GM21515 (cell line): ENCODE results near the gene ACVR1B.
A peak's percentile ranks its signal among the peaks of the same experiment; 100 is the strongest.

Source experiments
- ATAC-seq: cut with Tn5 transposase; IDR thresholded peaks from one replicate; pipeline ENCODE4 v1.9.1; 2021; ENCODE audit not compliant: unreplicated experiment

The ACVR1B gene

GRCh38 chr12:52020539-52021336 lies 69.2 kb downstream of the ACVR1B start:
- ATAC-seq = no peak

GRCh38 chr12:52022841-52023181 lies 71.3 kb downstream of the ACVR1B start:
- no peak for ATAC-seq

DNA sequence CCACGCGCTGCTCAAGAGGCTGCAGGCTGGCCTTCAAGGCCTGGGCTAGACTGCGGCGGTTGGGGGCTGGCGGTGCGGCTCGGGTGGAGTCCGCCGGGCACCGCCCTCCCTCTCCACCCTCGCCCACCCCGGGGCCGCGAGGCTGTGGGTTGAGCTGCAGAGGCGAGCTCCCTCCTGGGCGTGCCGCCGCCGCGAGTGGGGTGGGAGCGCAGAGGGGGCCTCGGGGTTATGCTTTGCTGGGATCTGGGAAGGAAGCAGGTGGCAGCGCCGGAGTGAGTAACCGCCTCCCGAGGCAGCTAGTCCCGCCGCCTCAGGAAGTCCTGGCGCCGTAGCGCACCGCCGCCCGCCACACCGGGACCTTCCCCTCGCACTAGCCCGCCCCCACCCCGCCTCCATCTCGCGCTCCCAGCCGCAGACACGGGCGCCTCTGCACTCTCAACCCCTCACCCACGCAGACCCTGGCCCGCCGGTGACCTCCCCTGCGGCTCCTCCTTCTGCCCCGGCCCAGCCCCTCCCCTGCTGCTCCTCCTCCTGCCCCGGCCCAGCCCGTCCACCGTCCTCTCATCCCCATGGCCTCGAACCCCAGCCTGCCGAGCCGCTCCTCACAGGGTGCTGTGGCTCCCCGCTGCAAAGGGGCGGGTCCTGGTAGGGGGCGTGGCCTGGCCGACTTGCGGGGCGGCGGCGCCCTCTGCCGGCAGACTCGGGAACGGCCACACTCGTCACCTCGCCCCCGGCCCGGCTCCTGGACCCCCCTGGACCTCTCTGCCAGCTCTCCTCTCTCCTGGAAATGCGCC lies 71.9 kb downstream of the ACVR1B start:
- no peak for ATAC-seq

DNA sequence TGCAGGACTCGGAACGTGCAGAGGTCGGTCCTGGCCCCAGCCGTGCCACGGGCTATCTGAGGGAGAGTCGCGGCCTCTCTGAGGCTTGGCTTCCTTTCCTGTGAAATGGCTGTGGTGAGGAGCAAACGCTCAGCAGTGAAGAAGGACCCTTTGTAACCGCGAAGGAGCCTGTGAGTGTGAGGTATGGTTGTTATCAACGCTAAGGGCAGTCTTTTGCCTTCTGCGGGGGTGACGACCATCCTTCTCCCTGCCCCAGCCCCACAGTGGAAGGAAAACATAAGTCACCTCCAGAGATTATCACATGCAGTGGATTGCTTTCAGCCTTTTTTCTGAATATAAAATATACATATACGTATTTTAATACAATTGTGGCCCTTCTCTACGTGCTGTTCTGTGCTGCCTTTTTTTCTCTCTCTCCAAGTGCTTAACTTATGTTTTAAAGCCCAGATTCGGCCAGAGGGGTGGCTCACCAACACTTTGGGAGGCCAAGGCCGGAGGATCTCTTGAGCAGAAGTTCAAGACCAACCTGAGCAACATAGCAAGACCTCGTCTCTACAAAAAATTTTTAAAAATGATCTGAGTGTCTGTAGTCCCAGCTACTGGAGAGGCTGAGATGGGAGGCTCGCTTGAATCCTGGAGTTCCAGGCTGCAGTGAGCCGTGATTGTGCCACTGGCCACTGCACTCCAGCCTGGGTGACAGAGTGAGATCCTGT lies 72.6 kb downstream of the ACVR1B start:
- ATAC-seq = no peak

DNA sequence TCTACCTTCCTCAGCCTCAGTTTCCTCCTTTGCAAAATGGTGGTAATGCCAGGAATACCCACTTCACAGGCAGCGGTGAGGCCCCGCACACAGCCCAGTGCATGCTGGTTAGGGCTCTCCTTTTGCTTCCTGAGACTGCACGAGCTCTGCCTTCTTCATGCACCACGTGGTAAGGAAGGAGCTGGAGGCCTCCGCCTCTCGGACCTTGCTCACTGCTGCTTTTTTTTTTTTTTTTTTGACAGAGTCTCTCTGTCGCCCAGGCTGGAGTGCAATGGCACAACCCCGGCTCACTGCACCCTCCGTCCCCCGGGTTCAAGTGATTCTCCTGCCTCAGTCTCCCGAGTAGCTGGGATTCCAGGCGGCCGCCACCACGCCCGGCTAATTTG lies 73.3 kb downstream of the ACVR1B start:
- no peak for ATAC-seq

- ATAC-seq = no peak
These were observed 74.8 kb downstream of the ACVR1B start for GRCh38 chr12:52026263-52026662.

DNA sequence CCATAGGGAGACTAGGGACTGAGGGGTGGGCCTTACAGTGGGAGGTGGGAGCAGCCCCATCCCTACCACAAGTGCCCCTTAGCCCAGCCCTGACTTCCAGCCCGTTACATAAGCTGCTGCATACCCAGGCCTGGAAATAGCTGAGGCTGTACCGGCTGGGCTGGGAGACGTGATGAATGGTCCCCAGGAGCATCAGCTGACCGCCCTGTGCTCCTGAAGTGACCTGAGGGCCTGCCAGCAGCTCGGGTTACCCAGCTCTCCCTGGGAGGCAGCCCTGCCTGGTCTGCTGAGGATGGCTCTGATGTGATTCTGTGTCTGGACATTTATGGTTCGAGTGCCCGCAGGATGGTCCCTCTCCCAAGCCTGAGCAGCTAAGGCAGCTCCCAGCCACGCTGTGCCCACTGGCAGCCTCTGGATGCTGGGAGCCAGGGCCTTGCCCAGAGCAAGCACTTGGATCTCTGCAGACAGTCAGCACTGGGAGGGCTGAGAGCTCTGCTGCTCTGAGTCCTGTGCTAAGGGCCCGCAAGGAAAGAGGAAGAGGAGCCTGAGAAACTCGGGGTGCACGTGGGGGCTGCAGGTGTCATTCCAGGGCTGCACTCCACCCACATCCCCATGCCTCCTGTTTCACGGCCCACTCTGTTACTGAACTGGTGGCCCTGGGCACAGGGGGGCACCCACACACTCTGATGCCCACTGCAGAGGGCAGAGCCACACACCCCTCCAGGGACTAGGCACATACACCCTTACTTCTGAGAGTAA lies 75.8 kb downstream of the ACVR1B start:
- ATAC-seq = no peak

DNA sequence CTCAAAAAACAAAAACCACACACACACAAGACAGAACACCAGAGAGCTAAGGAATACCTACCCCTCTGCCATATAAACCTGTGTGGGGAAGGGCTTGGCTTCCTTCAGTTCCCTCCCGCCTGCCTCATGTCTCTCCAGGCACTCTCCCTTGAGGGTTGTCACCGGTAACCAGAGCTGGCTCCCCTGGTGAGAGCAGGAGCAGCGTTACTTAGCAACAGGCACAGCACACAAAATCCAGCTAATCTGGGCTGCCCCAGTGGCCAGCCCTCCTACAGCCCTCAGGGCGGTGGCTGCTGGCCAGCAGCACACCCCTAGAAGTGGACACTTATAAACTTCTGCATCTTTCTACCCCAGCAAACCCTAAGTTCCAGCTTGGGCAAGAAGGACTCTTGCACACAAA lies 78.2 kb downstream of the ACVR1B start:
- no peak for ATAC-seq

- no peak for ATAC-seq
These were observed 80.9 kb downstream of the ACVR1B start for GRCh38 chr12:52032446-52032803.

DNA sequence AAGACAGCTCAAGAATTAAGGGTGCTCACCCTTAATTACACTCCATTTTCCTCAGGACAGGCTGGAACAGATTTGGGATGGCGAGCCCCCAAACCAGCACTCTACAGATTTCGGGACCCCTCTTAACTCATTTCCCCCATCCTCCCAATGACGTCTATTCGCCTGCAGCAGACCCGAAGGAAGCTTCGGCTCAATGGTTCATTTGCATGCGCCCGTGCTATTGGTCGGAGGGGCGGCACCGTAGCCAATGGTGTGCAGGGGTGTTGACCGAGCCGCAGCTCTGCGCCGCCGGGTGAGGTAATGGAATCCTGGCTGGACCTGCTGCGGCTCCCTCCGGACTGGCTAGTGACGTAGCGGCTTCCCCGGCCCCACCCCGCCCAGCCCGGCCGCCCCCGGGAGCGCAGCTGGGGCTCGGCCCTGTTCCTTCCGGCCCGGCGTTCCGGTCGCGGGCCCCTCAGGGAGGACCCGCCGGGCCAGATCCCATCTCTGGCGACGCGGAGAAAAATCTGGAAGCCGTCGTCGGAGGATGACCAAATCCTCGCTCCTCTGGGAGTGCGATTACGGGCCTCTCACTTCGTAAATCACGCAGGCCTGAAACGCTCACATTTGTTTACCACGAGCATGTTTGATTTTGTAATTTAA lies 81.4 kb downstream of the ACVR1B start:
- ATAC-seq = peak; percentile 87

DNA sequence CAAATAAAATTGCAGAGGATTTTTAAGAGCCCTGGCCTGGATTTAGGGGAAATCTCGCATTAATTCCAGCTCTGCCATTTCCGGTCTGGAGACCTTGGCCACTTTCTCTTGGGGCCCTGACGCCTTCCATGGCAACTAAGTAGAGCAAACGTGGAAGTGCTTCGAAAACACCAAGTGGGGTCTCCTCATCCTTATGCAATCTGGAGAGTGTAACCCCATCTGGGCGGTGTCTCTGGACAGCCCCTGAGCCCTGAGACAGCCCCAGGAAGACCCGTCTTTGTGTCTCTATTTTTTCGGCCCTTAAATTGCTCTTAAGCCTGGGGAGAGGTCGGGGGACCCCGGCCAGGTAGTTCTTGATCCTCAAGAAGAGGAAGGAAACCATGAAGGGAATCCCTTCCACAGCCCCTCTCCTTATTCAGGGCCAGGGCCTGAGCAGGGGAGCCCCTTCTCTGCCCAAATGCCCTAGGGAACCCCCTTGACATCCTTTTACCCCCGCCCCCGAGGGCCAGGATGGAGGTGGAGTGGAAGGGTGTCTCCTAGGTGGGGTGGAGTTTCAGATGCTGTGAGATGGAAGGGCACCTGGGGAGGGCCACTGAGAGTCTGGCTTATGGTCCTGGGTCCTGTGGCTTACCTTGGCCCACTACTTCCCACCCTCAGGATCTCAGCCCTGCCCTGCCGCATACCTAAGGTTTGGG lies 82.1 kb downstream of the ACVR1B start:
- ATAC-seq = no peak

DNA sequence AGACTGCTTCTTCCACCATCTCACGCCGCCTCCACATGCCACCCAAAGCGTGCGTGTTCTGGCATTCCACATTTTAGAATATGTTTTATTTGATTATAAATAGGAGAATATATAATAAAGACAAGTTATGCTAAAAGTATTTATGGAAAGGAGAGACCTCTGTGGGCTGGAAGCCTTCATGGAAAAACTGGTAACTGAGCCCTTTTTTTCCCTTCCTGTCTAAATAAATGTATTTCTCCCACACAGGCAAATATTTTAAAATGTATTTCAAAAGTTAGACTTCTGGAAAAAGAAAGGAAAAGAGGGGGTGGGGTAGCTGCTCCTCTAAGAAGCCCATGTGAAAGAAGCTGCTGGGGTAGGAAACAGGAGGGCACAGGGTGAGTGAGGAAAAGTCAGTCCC lies 83.7 kb downstream of the ACVR1B start:
- no peak for ATAC-seq

- no peak for ATAC-seq
These were observed 84.4 kb downstream of the ACVR1B start for GRCh38 chr12:52035926-52036325.

DNA sequence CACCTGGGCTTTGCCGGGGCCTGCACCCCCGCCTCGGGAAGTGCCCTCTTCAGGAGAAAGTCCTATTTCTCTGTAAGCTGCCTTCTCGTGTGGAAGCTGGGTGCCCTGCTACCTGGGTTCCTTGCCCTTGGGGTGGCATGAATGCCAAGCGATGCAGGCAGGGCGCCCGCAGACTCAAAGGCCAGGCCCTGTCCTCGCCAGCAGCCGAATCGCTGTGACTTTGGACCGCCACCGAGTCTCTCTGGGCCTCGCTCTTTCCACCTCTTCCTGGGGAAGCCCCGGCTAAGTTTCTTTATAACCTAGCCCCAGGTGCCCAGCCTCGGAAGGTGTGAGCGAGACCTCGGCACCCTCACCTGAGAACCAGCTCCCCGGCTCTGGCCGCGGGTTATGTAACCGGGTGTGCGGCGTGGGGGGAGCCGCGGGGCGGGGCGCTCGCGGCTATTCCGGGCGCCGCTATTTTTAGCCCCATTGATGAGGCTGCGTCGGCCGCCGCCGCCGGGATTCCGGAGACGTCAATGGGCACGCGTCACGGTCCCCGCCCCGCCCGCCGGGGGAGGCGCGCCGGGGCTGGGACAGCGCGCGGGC lies 85.2 kb downstream of the ACVR1B start:
- ATAC-seq = peak; percentile 39

GRCh38 chr12:52037248-52037861 lies 85.9 kb downstream of the ACVR1B start:
- no peak for ATAC-seq

DNA sequence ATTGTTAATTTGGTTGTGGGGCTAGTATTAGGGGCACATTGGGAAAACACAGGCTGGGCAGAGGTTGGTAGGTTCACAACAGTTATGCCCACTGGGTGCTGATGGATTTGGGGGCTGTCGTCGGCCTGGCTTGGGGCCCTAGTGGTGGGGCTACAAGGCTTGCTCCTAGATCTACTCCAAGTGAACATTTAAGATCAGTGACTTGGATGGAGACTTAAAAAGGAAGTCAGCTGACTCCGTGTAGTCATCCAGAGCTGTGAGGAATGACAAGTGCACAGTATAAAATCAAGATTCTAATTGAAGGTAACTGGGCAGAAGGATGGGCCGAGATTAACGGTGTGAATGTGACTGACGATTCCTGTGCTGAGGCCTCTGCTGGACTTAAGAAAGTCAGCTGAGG lies 86.9 kb downstream of the ACVR1B start:
- no peak for ATAC-seq

- ATAC-seq = no peak
These were observed 89.5 kb downstream of the ACVR1B start for GRCh38 chr12:52041035-52041434.

DNA sequence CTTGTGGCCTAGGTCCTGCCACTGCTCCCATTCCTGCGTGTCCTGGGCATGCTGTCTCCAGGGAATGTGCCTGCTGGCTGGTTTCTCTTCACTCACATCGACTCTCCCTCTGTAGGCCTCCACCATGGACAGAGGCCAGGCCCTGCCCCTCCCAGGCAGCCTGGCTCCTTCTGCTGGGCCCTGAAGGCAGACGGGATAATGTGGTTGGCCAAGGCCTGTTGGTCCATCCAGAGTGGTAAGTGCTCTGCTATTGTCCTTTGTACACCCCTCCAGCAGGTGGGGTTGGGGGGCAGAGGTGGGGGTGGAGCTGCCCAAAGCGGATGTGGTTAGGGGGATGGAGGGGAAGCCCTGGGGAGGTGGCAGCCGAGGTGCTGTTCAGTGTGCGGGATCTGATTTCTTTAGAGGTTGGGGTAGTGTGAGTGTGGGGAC lies 90.2 kb downstream of the ACVR1B start:
- ATAC-seq = no peak

GRCh38 chr12:52042706-52043385 lies 91.3 kb downstream of the ACVR1B start:
- ATAC-seq = no peak
